HG03378 (cell line): ENCODE results near the gene DSN1.

Source experiments
- ATAC-seq: cut with Tn5 transposase; IDR thresholded peaks from one replicate; pipeline ENCODE4 v1.9.1; 2021; ENCODE audit warnings: mild to moderate bottlenecking, moderate library complexity; ENCODE audit not compliant: unreplicated experiment

DSN1 gene

DNA sequence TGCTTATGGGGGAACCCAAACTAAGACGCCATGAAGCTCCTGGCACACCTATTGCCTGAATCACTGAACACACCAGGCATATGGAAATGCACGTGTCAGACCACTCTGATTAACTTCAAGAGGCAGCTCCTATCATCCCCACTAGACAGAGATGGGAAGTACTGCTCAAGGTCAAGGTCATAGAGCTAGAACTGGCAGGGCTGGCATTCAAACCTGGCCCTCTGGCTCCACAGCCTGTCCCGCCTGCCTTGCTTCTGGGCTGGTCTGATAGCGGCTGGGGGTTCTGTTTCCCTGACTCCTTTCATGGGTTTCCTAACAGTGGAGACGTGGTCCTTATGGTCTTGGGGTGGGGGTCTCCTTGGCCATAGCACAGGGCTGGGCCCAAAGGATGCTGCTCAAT lies 22.6 kb upstream of the DSN1 start:
- ATAC-seq = no peak

DNA sequence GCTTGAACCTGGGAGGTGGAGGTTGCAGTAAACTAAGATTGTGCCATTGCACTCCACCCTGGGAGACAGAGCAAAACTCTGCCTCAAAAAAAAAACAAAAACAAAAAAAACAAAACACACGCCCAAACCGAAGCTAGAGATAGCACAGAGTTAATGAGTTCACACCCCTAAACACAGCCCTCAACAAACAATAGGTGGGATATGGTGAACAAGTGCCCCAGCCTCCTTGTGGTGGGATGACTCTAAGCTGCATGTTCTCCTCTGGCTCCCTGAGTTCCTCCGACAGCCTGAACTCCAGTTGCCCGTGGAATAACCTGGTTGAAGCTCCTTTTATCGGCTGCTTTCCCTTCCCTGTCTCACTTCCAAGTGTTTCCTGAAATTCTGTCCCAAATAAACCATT lies 22.1 kb upstream of the DSN1 start:
- no peak for ATAC-seq

DNA sequence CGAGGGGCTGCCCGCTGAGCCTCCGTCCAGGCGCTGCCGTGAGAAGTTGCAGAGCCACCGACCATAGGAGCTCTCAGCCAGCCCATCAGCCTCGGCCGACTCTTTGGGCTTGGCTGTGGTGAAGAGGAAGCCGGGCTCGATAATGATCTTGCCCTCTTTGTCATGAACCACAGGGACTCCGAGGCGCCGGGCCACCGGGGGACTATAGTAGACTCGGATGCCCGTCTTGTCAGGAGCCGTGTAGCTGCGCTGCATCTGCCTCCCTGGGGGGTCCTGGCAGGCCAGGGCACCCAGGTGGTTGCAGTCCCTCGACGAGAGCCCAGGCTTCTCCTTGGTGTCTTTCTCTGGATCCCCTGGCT lies 20.5 kb upstream of the DSN1 start:
- ATAC-seq = no peak

DNA sequence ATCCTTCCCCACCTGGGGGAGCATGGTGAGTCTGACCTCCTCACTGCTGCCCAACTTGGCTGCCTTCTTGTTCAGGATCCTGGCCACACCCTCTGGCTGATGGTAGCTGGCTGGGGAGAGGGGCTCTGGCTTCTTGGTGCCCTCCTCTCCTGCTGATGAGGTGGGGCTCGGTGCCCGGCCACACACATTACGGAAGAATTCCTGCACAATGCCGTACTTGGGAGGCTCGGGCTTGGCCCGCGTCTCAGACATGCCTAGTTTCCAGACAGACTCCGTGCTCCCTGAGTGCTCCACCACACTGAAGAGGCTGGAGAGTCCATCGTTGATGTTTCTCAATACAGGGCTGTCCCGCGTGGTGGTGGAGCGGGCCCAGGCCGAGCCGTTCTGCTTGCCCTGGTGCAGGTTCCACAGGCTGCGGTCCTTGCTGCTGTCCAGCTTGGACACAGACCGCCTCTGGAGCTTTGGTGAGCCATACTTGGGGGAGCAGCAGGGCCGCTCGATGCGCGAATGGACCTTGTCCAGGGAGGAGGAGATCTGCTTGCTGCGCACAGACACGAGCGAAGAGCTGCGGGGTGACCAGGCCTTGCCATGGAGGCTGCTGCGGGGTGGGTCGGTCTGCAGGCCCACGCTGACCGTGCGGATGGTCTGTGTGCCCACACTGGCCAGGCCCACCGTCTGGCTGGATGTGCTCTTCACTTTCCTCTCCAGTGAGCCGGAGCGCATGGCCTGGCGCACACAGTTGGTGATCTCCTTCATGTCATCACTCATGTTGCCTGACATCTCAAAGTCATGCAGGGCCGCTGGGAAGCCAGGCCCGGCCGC lies 19.9 kb upstream of the DSN1 start:
- ATAC-seq = no peak

DNA sequence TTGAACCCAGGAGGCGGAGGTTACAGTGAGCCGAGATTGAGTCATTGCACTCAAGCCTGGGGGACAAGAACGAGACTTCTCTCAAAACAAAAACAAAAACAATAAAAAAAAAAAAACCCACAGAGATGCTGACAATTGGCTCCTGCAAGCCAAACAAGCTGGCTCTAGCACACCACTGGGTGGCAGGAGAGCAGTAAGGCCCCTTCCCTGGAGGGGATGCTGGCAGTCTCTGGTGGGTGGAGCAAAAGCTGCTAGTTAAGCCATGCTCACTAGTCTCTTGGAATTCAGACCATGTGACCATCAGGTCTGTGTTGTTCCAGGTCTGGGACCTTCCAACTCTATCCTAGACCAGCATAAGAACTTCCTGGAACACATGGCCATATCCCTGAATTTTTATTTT lies 18.9 kb upstream of the DSN1 start:
- ATAC-seq = no peak

DNA sequence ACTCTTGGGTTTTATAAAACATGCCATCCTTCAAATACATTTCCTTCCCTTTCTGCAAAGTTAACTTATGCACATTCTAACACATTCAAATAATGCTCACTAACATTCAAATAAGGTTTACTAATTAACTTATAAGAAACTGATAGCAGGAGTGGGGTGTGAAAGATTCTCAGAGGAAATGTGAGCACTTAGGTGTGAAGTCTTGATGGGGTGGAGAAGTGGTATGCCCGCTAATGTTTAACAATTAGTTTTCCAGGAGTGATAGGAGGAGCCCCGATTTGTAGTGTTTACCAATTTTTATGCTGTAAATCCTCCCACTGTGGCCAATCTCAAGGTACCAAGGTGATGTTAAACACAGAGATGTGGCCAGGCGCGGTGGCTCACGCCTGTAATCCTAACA lies 18.3 kb upstream of the DSN1 start:
- ATAC-seq = no peak

DNA sequence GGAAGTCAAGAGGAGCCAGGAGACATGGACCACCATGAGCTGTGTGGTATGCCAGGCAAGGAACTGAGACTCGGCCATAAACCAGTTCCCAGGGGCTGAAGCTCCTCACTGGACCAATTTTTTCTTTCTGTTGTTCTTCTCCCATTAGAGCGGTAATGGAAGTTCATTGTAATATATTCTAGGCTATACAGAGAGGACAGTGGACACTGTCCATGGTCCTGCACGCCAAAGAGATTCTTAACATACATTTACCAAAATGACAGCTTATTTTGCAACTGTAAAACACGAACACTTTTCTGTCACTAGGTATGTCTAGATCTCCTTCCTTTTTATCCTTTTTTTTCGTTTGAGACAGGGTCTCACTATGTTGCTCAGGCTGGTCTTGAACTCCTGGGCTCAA lies 13.1 kb upstream of the DSN1 start:
- ATAC-seq = no peak

DNA sequence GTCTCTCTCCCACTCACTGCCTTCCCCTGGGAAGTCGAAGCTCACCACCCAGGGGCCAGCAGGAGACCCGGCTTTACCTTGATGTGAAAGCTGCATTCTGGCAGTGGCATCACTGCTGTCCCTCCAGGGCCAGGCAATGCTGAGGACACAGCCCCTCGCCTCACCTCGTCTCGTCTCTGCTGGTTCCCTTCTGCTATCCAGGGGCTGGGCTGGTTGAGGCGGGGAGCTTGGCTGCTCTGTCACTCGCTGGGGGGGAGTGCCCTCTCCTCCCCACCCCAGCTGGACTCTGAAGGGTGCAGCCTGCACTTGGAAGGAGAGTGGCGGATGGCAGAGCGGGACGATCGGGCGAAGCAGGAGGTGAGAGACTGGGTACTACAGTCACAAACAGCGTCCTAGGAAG lies 12.7 kb upstream of the DSN1 start:
- no peak for ATAC-seq

DNA sequence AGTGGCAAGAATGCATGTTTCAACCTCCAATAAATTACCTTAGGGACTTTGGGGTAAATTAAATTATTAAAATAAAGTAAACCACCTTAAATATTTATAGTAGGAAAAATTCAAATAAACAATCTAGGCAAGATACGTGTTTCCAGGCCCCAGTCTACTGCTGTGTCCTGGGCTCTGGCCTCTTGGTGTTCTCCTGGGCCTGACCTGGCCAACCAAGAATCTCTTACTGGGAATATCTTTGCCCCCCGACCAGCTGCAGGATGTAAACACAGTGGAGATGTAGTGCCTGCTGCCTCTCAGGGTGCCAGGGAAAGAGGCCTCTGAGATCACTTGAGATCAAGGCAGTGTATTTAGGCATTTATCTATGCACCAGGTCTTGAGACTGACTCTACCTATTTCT lies 11.7 kb upstream of the DSN1 start:
- no peak for ATAC-seq

DNA sequence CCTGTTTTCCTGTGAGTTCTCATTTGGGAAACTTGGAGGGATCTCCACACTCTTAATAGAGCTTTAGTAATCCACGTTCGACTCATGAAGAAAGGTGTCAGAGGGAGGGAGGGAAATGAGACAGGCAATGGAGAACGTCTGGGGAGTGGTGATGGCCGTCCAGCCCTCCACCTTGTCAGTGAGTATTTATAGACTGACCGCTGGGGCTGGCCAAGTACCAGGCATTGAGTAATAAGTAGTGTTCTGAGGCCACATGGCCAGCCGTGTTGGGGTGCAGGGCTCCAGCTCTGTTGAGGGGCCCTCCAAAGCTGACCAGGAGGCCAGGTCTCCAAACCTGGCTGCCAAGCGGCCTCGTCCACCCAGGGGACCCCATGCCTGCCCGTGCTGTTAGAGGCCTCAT lies 11.3 kb upstream of the DSN1 start:
- ATAC-seq = no peak

DNA sequence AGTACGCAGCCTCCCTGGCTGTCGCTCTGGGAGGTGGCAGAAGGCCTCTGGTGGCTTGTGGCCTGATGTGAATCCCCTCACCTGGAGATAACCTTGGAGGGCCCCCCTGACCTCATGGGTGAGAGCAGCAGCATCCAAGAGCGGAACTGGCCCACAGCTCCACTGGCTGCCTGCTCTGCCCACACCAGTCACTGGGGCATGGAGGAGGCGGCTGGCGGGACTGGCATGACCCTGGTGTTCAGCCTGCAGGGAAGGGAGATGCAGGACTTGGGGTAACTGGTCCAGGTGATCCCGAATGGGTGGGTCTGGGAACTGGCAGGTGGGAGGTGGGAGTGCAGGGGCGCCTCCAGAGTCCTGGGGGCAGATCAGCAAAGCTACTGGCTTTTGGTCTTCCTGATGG lies 10.6 kb upstream of the DSN1 start:
- no peak for ATAC-seq

DNA sequence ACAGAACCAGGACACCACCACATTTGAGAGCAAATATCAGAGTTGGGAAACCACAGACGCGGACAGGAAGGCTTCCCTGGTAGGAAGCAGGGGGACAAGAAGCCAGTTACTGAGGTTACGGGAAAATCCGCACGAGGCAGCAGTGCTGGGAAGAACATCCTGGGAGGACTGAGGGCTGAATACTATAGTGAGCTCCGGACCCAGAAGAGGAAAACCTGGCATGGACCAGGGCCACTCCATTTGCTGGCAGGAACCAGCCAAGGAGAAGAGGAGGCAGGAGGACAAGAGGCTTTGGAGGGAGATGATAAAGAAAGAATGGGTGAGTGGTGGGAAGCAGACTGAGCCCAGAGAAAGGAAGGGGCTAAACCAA lies 6.1 kb upstream of the DSN1 start:
- no peak for ATAC-seq

DNA sequence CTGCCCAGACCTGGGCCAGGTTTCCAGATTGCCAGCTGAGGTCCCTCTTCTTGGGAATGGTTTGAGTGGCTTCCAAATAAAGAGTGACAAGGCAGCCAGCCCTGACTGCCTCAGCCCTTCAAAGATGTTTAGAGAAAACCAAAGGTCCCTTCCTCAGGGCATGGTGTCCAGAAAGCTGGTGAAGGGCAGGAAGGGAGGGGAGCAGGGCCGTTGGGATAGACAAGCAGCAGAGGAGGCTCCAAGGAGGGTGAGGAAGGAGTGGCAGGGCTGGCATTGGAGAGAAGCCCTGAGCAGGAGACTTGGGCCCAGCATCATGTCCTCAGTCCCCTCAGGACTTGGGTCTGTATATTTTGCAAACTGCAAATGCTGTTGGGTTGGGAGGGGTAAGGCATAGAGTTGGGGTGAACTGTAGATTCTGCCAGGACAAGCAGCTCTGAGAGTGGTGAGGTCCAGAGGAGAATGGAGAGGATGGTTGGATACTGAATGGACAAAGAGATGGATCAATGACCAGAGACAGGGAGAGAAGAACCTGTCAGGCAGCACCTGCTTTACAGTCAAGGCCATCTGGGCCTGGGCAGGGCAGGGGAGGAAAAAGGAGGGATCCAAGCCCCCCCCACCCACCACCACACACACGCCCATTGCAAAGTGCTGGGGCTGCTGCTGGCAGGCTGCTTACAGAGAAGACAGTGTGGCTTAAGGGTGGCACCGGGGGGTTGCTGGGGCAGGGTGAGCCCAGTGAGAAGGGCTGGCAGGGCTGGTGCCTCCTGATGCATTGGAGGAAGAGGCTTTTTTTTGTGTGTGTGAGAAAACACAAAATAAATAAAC lies 5.5 kb upstream of the DSN1 start:
- ATAC-seq = no peak

DNA sequence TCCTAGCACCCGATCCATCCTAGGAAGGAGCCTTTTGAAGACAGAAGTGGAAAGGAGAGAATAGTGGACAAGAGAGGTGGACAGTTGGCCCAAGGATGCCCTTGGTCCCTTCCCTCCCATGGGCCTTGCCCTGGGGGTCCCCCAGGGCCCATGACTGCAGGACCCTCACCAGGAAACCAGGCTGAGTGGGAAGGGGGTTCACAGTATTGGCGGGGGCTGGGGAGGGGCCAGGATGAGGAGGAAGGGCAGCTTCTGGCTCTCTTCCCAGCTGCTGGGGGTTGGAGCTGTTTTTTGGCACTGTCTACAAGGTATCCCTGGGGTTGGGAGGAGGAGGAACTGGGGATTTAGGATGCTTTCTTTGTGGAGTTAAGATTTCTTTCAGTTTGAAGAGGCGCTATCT lies 4.0 kb upstream of the DSN1 start:
- ATAC-seq = no peak

DNA sequence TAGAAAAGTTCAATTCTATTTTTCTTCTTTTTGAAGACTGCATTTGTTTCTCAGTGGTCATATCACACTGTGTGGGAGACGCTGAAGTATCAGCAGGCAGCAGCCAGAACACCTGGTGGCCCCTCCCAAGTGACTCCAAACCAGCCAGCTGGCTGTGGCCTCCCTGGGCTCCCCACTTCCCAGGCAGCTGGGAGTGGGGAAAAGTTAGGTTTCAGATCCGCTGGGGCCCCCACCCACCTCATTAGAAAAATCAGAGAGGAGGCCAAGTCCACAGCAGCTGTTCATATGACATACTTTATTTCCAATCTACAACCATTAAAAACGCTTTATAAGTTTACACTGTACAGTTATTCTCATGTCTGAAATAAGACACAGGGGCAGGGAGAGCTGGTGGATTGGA lies 3.6 kb upstream of the DSN1 start:
- ATAC-seq = no peak

DNA sequence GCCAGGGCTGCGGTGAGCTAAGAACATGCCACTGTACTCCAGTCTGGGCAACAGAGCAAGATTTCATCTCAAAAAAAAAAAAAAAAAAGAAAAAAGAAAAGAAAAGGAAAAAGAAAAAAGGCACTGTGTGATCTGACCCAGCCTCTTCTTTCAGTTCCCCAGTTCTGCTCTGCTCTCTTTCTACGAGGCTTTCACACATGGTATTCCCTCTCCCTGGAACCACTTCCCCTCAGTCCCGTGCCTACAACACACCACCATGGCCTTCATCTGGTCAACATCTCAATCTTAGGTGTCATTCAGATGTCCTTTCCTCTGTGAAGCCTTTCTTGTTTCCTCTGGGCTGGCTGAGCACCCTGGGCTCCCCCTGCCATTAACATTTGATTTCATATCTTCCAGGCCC lies 2.3 kb upstream of the DSN1 start:
- no peak for ATAC-seq

DNA sequence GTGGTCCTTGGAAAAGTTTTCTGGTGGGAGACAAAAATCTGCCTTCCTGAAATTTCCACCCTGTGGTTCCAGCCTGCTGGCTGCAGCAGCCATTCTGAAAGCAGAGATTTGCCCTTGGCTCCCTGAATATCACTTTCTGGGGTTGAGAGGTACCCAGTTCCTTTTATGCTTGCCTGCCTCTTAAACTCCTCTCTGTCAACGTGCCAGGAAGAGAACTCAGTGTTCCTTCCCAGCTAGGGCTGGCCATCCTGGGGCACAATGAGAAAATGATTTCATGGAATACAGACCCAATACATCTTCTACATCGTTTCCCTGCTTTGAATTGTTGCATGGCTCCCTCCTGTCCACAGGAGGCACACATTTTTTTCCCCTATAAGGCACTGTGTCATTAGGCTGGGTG lies 1.6 kb upstream of the DSN1 start:
- ATAC-seq = no peak

DNA sequence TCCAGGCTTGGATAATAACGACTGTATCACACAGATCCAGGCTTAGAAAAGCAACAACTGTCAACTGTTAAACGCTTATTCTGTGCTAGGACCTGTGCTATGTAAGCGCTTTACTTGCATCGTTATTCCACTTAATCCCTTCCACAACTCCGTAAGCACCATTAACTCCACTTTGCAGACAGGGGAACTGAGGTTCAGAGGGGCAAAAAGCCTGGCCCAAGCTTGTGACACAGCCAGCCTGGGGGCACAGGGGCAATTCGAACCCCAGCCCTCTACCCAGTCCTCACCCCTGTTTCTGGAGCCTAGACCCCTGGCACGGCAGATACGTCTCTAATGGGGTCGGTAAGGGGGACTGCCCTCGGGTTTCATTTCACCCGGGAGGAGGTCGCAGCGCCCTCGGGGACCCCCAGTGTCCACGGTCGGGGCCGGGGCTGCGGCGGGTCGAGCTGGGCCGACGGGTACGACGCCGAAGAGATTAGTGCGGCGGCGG lies 411 bp downstream of the DSN1 start:
- peak; percentile 5 for ATAC-seq

DNA sequence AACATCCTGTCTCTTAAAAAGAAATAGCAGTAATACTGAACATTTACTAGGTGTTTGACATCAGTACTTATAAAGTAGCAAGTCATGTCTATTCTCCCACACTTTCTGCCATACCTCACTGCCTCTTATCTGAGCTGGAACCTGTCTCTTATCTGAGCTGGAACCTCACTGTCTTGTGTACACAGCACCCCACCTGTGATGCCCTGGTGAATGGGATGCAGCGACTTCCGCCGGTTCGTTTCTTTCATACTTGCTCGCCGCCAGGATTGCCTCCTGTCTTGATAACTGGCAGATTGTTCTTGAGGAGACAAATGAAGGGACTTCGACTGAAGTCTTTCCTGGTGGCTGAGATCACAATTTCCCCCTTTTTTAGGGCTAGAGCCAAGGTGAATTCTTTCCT lies 2.9 kb downstream of the DSN1 start:
- no peak for ATAC-seq

DNA sequence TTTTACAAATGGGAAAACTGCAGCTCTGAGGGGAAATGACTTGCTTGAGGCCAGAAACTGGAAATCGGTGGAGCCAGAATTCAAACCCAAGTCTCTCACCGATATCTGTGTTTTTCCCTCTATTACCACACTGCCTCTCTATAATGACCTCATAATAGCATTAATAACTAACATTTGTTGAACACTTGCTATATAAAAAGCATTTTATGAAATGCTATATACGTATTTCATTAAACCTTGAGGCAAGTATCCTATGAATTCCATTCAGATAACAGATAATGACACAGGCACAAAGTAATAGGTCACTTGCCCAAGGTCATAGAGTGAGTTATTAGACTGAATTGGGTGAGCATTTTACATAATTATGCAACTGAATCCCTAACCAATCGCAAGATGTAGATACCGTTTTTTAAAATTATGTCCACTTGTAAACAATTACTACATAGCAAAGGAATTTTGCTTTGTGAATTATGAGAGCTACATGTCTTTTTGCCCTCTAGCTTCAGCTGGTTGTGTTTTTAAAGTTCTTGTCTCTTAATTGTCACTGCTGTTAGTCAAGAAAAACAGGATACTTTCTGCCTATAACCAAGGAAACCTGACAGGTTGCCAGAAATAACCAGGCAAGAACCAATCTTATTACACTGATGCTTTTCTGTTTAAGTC lies 4.7 kb downstream of the DSN1 start:
- ATAC-seq = no peak

DNA sequence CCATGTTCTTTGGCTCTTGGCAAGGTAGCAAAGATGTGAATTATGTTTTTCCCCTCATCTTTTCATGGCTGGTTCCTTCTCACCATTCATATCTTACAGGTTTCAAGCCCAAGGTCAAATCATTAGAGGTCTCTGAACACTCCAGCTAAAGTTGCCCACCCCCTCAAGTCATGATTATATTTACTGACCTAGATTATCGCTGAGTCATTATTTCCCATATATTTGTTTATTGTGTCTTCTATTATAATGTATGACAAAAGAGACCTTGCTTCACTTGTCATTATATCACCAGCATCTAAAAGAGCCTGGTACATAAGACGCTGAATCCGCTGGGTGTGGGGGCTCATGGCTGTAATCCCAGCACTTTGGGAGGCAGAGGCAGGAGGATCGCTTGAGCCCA lies 12.4 kb downstream of the DSN1 start:
- ATAC-seq = no peak

DNA sequence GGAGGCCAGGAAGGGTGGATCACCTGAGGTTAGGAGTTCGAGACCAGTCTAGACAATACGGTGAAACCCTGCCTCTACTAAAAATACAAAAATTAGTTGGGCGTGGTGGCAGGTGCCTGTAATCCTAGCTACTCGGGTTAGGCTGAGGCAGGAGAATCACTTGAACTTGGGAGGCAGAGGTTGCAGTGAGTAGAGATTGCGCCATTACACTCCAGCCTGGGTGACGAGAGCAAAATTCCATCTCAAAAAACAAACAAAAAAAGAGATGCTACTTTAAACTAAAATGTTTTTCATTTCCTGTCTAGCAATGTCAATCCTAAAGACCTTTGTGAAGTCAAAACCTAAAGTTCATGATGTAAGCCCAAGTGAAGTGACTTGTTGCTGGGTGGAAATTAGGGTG lies 12.9 kb downstream of the DSN1 start:
- no peak for ATAC-seq
